SH-SY5Y (cell line): ENCODE data around the gene CAMKMT.

Source experiments
- GATA2 ChIP-seq: IDR thresholded peaks from 2 replicates; pipeline ENCODE4 v1.6.1; 2011; ENCODE audit warnings: mild to moderate bottlenecking, low read depth, low read length
- GATA3 ChIP-seq: IDR thresholded peaks from 2 replicates; pipeline ENCODE4 v1.6.1; 2011; ENCODE audit warnings: low read depth, mild to moderate bottlenecking, low read length, moderate library complexity

GRCh38 chr2:44424211-44424610 is 62.5 kb downstream of the CAMKMT start:
- TF ChIP-seq GATA2 (no peak), GATA3 (no peak)
